IPS-11a (cell line): ENCODE data around the gene KIFBP.

ENCODE experiments used
- H3K4me3 ChIP-seq: one replicate; pipeline ENCODE4 v1.5.1; 2013; ENCODE audit warnings: low read depth, low read length, control low read depth

The KIFBP gene

GRCh38 chr10:69047111-69047832 is 58.7 kb downstream of the KIFBP start:
- no peak overlapping the region for H3K4me3 ChIP-seq

- no peak overlapping the region for H3K4me3 ChIP-seq
Measured at GRCh38 chr10:69048103-69048502, 59.5 kb downstream of the KIFBP start.

- H3K4me3 ChIP-seq: no peak overlapping the region
Measured at GRCh38 chr10:69049566-69049961, 61.0 kb downstream of the KIFBP start.

- no peak overlapping the region for H3K4me3 ChIP-seq
Measured at GRCh38 chr10:69051303-69051702, 62.7 kb downstream of the KIFBP start.

GRCh38 chr10:69051710-69052487 is 63.3 kb downstream of the KIFBP start:
- no peak overlapping the region for H3K4me3 ChIP-seq

GRCh38 chr10:69052736-69053135 is 64.1 kb downstream of the KIFBP start:
- H3K4me3 ChIP-seq: no peak overlapping the region

- H3K4me3 ChIP-seq: no peak overlapping the region
Measured at GRCh38 chr10:69055241-69055640, 66.6 kb downstream of the KIFBP start.

- no peak overlapping the region for H3K4me3 ChIP-seq
Measured at GRCh38 chr10:69056129-69056528, 67.5 kb downstream of the KIFBP start.

- no peak overlapping the region for H3K4me3 ChIP-seq
Measured at GRCh38 chr10:69056536-69057260, 68.1 kb downstream of the KIFBP start.

- H3K4me3 ChIP-seq: no peak overlapping the region
Measured at GRCh38 chr10:69057261-69057950, 68.8 kb downstream of the KIFBP start.

GRCh38 chr10:69057951-69058297 is 69.3 kb downstream of the KIFBP start:
- H3K4me3 ChIP-seq: no peak overlapping the region

GRCh38 chr10:69060127-69060798 is 71.7 kb downstream of the KIFBP start:
- H3K4me3 ChIP-seq: no peak overlapping the region

GRCh38 chr10:69061305-69062161 is 72.9 kb downstream of the KIFBP start:
- H3K4me3 ChIP-seq: no peak overlapping the region

- H3K4me3 ChIP-seq: no peak overlapping the region
Measured at GRCh38 chr10:69062901-69063300, 74.3 kb downstream of the KIFBP start.

- no peak overlapping the region for H3K4me3 ChIP-seq
Measured at GRCh38 chr10:69064762-69065328, 76.2 kb downstream of the KIFBP start.

- H3K4me3 ChIP-seq: no peak overlapping the region
Measured at GRCh38 chr10:69065406-69066361, 77.1 kb downstream of the KIFBP start.
